Endothelial cell of umbilical vein (primary cell): ENCODE data around the gene MAPK8. TPM values are rescaled to one million over a fixed set of nuclear protein-coding genes. Genes with fewer than 3 reads are reported as not detected.

Experiments
- BruUV-seq: library from RNA; stranded (reverse); fragments of 400-500 nt; replicated peaks from 2 replicates; lab custom pipeline; 2021; lab: Mats Ljungman, UMichigan
- CTCF ChIA-PET: fragments of 300-600, 350-600 bp; sonication (Branson Sonifier 250); formaldehyde crosslinking; loops from one replicate; lab custom pipeline; 2021; ENCODE audit warnings: antibody characterized with exemption, inconsistent platforms; lab: Charles Lee
- POLR2A ChIA-PET: fragments of 300-600, 350-600 bp; sonication (Branson Sonifier 250); formaldehyde crosslinking; loops from one replicate; lab custom pipeline; 2021; ENCODE audit warnings: antibody characterized with exemption, inconsistent platforms; lab: Charles Lee
- DNase-seq: peaks from one replicate; pipeline ENCODE4 v3.0.0-alpha.2; 2011; ENCODE audit warnings: low read depth, low spot score
- FAIRE-seq: peaks from 2 replicates; lab custom pipeline; 2011; peaks lifted over from hg19 to GRCh38; lab: Jason Lieb, UNC
- H2AFZ ChIP-seq: 2 replicates; pipeline ENCODE4 v1.6.0; 2012; ENCODE audit warnings: low read depth, low read length, control low read depth, inconsistent platforms
- H3K27ac ChIP-seq: 2 replicates; pipeline ENCODE4 v1.5.1; 2011; ENCODE audit warnings: low read depth, mild to moderate bottlenecking, control low read depth, low read length, moderate library complexity; ENCODE audit not compliant: insufficient read depth
- H3K27me3 ChIP-seq, 2 experiments: 2 replicates each; pipeline versions ENCODE4 v1.6.0 to v1.6.1; 2011; ENCODE audit warnings: low read length in 2 of 2, mixed read lengths in 1 of 2; ENCODE audit not compliant: control insufficient read depth in 2 of 2, insufficient read depth in 2 of 2
- H3K36me3 ChIP-seq, 2 experiments: 2 replicates in 1 of 2; 3 replicates in 1 of 2; pipeline ENCODE4 v1.5.1; 2011; ENCODE audit warnings: low read length in 2 of 2, mild to moderate bottlenecking in 1 of 2, moderate library complexity in 1 of 2; ENCODE audit not compliant: control insufficient read depth in 2 of 2, insufficient read depth in 2 of 2; ENCODE audit errors: extremely low read depth in 1 of 2
- H3K4me1 ChIP-seq: 3 replicates; pipeline ENCODE4 v1.5.1; 2011; ENCODE audit warnings: mild to moderate bottlenecking, low read length; ENCODE audit not compliant: control insufficient read depth, insufficient read depth; ENCODE audit errors: extremely low read depth
- H3K4me2 ChIP-seq: 2 replicates; pipeline ENCODE4 v1.6.1; 2011; ENCODE audit warnings: low read length, control low read depth, mixed read lengths; ENCODE audit not compliant: insufficient read depth
- H3K4me3 ChIP-seq, 3 experiments: fragments of 200-600 bp in 1 of 3; sonication (generic), shearing (Covaris generic) in 1 of 3; replicated peaks in 1 of 3; 2 replicates each; pipeline ENCODE4 v1.5.1; 2011 to 2016; ENCODE audit warnings: control low read depth in 3 of 3, low read length in 3 of 3, mild to moderate bottlenecking in 2 of 3, inconsistent platforms in 1 of 3, low read depth in 1 of 3, moderate library complexity in 1 of 3; ENCODE audit not compliant: insufficient read depth in 1 of 3
- H3K79me2 ChIP-seq: 2 replicates; pipeline ENCODE4 v1.6.0; 2012; ENCODE audit warnings: low read length, inconsistent platforms; ENCODE audit not compliant: control insufficient read depth, insufficient read depth
- H3K9ac ChIP-seq: replicated peaks from 2 replicates; pipeline ENCODE3; 2011; ENCODE audit warnings: low read length, control low read depth; ENCODE audit not compliant: insufficient read depth; ENCODE audit errors: extremely low read depth
- H3K9me1 ChIP-seq: replicated peaks from 3 replicates; pipeline ENCODE4 v1.6.0; 2011; ENCODE audit warnings: mild to moderate bottlenecking, low read length; ENCODE audit not compliant: control insufficient read depth, insufficient read depth; ENCODE audit errors: extremely low read depth
- H3K9me3 ChIP-seq: replicated peaks from 2 replicates; pipeline ENCODE4 v1.5.1; 2012; ENCODE audit warnings: low read length, inconsistent platforms; ENCODE audit not compliant: control insufficient read depth, insufficient read depth
- H4K20me1 ChIP-seq: replicated peaks from 2 replicates; pipeline ENCODE3; 2011; ENCODE audit warnings: mild to moderate bottlenecking, low read length; ENCODE audit not compliant: control insufficient read depth, insufficient read depth; ENCODE audit errors: extremely low read depth
- EZH2 ChIP-seq: IDR thresholded peaks from 2 replicates; pipeline ENCODE4 v1.6.1; 2012; ENCODE audit warnings: borderline replicate concordance, low read depth, mild to moderate bottlenecking, moderate library complexity, low read length, inconsistent platforms; ENCODE audit not compliant: severe bottlenecking
- FOS ChIP-seq: IDR thresholded peaks from 2 replicates; pipeline ENCODE4 v1.6.1; 2011; ENCODE audit warnings: mild to moderate bottlenecking, low read length, moderate library complexity, borderline replicate concordance; ENCODE audit not compliant: insufficient read depth
- GATA2 ChIP-seq: IDR thresholded peaks from 2 replicates; pipeline ENCODE4 v1.7.0; 2011; ENCODE audit warnings: low read depth, mild to moderate bottlenecking, moderate library complexity, mixed read lengths, low read length; ENCODE audit not compliant: insufficient read length, insufficient read depth
- JUN ChIP-seq: IDR thresholded peaks from 2 replicates; pipeline ENCODE4 v1.6.1; 2011; ENCODE audit warnings: borderline replicate concordance, low read depth; ENCODE audit not compliant: insufficient read length, insufficient read depth
- MYC ChIP-seq: IDR thresholded peaks from one replicate; pipeline ENCODE4 v1.6.1; 2011; ENCODE audit warnings: mild to moderate bottlenecking, low read depth, low read length
- POLR2A ChIP-seq: IDR thresholded peaks from 2 replicates; pipeline ENCODE4 v1.6.1; 2012; ENCODE audit warnings: low read depth, mild to moderate bottlenecking, control low read depth, low read length
- POLR2AphosphoS5 ChIP-seq: IDR thresholded peaks from 2 replicates; pipeline ENCODE4 v1.6.1; 2012; ENCODE audit warnings: low read depth, mild to moderate bottlenecking, control low read depth, low read length, moderate library complexity; ENCODE audit not compliant: insufficient read depth
- dilution Hi-C: fragments of 300-500 bp; cut with MboI; formaldehyde crosslinking; loops from one replicate; pipeline ENCODE4 v1.15.0; 2019; ENCODE audit warnings: low sequenced_read_pairs; ENCODE audit not compliant: extremely low pct_ligation_motif_present
- intact Hi-C: fragments of 100-400 bp; cut with micrococcal nuclease; formaldehyde crosslinking; loops from one replicate; pipeline ENCODE4 v1.10.0; 2022
- polyA plus RNA-seq, 4 experiments: library from polyadenylated mRNA; depleted of rRNA in 3 of 4; stranded (reverse) in 3 of 4; unstranded in 1 of 4; fragments of >200 nt; gene quantifications; 2 replicates each; pipeline versions ENCODE4 v1.2.1 to v1.2.3, GENCODE V29; 2011 to 2012; ENCODE audit warnings: missing spikeins in 1 of 4
- total RNA-seq: library from RNA; stranded (reverse); gene quantifications from 2 replicates; pipeline ENCODE4 v1.2.3, GENCODE V29; 2021
- TF ChIP-seq, protein P1 (sequence below), 2 donors: IDR thresholded peaks; 1 replicate in 1 of 2; 2 replicates in 1 of 2; pipeline ENCODE4 v1.5.1; 2011; ENCODE audit warnings: low read length in 2 of 2, mild to moderate bottlenecking in 2 of 2, moderate library complexity in 2 of 2, control low read depth in 1 of 2, inconsistent platforms in 1 of 2, low read depth in 1 of 2; ENCODE audit not compliant: insufficient read depth in 1 of 2; ENCODE audit errors: extremely low read depth in 1 of 2
- TF ChIP-seq, protein P2 (sequence below): IDR thresholded peaks from 2 replicates; pipeline ENCODE4 v1.6.1; 2011; ENCODE audit not compliant: insufficient read depth, insufficient read length

Gene MAPK8
- total and polyA plus RNA-seq, 2 donors (not counting 3 experiments of a cell fraction or from before 2014, with no cell fraction given), result 25.3 to 56.2 TPM

DNA sequence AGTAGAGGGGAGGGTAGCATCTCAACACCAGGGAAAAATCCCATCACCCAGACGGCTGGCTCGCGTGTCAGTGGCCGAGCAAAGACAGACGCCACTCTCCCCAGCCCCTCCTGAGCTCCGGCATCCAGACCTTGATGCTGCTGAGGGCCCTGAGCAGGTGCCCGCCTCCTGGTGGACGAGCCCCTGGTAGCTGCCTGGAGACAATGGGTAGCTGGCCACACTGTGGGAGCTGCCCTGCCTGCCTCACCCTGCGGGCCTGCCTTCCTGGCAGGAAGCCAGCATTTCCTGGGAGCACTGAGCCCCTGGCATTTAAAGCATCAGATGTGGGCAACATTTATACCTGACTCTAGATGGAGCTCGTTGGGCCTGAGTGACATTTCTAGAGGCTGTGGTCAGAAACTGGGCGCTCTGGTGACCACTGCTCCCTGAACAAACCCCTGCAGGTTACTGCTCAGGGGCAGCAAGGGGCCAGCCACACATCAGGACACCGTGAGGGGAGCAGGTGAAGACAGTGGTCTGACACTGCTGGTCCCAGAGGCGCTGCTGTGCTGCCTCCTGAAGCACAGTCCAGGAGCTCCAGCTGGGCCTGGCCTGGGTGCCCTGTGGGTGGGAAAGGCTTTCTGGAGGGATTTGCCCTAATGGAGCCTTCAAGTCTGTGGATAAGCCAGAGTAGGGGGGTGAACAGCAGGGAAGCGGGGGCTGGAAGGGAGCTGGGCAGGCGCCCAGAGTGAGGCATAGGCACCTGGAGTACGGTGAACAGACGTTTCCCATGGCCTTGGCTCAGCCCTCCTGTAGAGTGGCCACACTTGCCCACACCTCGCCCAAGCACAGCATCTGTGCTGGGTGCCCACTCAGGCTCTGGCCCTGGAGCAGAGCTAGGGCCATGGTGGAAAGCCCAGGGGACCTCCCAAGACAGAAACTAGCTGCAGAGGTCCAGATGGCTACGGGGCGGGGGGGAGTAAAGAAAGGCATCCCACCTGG is 138.7 kb downstream of the MAPK8 start:
- no peaks in the 10 kb centered on the region for H4K20me1 ChIP-seq
- H3K4me3 ChIP-seq, result no peak overlapping the region
- intact Hi-C loops, result loop anchor here (1.0 kb wide), 3 partner anchors 61 to 211 kb away; no protein-coding TSS in a partner anchor
- BruUV-seq, result no TSS peak
- H3K9me3 ChIP-seq, result no peaks in the 10 kb centered on the region
- ChIA-PET POLR2A (interaction anchor here (1.0 kb wide), 1 partner anchor 81 kb away, joined by 4 read pairs; no protein-coding TSS in a partner anchor), CTCF (interaction anchor here (0.6 to 4.0 kb wide), 36 partner anchors 9 to 229 kb away, joined by 3 to 73 read pairs (median 4); no protein-coding TSS in a partner anchor)
- H3K9me1 ChIP-seq, result no peaks in the 10 kb centered on the region
- FAIRE-seq, result no peak
- no peak overlapping the region for H3K27ac ChIP-seq
- peaks cover 4 to 9% of the 10 kb centered on the region in 2 experiments for H3K36me3 ChIP-seq
- peaks cover 5% of the 10 kb centered on the region for H3K4me1 ChIP-seq
- TF ChIP-seq EZH2 (no peak), POLR2AphosphoS5 (no peak), MYC (no peak), JUN (no peak), FOS (no peak), GATA2 (no peak), POLR2A (no peak)
- TF ChIP-seq, protein P1, sequence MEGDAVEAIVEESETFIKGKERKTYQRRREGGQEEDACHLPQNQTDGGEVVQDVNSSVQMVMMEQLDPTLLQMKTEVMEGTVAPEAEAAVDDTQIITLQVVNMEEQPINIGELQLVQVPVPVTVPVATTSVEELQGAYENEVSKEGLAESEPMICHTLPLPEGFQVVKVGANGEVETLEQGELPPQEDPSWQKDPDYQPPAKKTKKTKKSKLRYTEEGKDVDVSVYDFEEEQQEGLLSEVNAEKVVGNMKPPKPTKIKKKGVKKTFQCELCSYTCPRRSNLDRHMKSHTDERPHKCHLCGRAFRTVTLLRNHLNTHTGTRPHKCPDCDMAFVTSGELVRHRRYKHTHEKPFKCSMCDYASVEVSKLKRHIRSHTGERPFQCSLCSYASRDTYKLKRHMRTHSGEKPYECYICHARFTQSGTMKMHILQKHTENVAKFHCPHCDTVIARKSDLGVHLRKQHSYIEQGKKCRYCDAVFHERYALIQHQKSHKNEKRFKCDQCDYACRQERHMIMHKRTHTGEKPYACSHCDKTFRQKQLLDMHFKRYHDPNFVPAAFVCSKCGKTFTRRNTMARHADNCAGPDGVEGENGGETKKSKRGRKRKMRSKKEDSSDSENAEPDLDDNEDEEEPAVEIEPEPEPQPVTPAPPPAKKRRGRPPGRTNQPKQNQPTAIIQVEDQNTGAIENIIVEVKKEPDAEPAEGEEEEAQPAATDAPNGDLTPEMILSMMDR (IDR thresholded peaks at IDR 0.05; ENCODE audit: extremely low read depth in 1 of 2, insufficient read depth in 1 of 2, low read depth in 1 of 2, low read length in 2 of 2), result no peak
- TF ChIP-seq, protein P2, sequence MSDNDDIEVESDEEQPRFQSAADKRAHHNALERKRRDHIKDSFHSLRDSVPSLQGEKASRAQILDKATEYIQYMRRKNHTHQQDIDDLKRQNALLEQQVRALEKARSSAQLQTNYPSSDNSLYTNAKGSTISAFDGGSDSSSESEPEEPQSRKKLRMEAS, result no peak
- H3K79me2 ChIP-seq, result no peaks in the 10 kb centered on the region
- H3K9ac ChIP-seq, result no peak overlapping the region
- H2AFZ ChIP-seq, result no peak overlapping the region
- H3K4me2 ChIP-seq, result no peak overlapping the region
- DNase-seq, result no peak
- H3K27me3 ChIP-seq, result no peaks in the 10 kb centered on the region
- dilution Hi-C loops, result no loop called here
